ENCODE measurements around the gene SCYGR7.
"Not testable (repeated sequence)": the region's sequence is repeated elsewhere in the genome, so short reads cannot be mapped to it uniquely, and the experiment has no call there.

The SCYGR7 gene, protein sequence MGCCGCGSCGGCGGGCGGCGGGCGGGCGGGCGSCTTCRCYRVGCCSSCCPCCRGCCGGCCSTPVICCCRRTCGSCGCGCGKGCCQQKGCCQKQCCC

DNA sequence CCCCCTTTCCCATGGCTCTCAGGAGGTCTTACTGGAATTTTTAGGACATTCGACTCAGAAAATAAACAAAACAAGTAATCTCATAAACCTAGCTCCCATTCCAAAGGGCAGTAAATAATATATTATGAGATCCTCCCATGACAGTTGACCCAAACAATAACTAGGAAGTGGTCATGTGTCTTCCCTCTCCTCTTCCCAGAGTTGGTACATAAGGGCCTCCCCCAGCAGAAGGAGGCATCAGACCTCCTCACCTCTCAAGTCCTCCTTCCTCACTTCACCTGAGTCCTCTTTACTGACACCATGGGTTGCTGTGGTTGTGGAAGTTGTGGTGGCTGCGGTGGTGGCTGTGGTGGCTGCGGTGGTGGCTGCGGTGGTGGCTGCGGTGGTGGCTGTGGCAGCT, at the start of gene SCYGR7:
Gene SCYGR7 (plus strand): TSS at position 301 of the 400 bp plus-strand sequence. CDS start 0 bp downstream, at position 301.
- no peak for DNase-seq

DNA sequence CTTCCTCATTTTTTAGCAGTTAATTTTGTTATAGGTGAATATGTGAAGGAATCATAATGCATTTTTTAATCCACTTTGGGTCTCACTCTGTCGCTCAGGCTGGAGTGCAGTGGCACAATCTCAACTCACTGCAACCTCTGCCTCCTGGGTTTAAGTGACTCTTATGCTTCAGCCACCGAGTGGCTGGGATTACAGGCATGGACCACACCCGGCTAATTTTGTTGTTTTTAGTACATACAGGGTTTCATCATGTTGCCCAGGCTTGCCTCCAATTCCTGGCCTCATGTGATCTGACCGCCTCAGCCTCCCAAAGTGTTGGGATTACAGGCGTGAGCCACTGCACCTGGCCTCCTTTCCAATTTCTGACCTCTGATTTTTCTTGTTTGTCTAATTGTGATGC, 43.9 kb upstream of the SCYGR7 start:
- no peak for DNase-seq

DNA sequence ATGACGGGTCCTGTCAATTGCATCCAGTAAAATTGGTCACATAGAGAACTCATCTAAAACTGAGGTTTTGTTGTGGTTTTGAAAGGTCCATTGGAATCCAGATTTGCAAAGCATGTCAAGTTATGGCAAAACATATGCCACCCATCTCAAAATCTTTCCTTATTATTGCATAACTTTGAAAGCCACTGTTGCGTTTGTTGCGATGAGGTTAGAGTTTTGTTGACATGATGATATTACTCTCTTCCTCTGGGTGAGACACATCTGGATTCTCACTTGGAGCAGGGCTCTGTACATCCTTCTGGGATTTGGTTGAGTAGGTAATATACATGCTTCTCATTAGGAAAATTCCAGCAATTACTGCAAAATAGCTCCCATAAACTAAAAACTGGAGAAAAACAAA, 40.9 kb upstream of the SCYGR7 start:
- DNase-seq = no peak

DNA sequence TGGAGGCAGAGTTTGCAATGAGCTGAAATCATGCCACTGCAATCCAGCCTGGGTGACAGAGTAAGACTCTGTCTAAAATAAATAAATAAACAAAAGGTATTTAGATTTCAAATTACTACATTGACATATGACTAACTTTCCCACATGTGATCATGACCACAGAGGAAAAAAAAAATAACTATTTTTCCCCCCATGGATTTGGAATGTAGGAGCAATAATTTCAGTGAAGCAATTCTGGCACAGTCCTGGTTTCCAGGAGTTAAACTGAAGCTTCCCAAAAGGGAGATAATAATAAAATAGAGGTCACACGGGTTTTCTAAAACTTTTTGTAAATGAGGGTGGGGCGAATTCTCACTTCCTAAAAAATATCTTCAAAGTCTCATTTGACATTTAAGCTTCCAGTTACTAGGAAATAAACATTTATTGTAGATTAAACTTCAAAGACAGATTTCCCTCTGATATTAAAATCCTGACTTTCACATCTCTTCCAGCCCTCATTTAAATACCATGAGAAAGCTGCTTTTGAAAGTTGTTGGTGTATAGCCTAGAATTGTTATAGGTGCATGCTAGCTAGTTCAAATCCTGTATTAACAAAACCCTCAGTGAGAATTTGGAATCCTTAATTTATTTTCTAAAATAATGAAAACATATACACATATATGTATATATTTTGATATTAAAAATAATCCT, 31.0 kb upstream of the SCYGR7 start:
- DNase-seq = no peak

DNA sequence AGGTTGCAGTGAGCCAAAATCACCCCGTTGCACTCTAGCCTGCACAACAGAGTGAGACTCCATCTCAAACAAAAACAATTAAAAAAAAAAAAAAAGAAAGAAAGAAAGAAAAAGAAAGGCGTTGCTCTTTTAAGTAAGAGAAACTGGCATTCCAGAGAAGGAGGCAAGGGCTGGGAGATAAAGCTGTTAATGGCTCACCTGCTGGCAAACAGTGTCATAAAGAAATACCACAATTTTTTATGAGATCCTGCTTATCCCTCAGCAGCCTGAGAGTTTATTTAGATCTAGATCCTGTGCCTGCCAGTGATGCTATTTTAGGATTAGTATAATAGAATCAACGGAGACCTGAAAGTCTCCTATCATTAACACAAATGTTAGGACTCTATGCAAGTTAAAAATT, 26.6 kb upstream of the SCYGR7 start:
- DNase-seq = no peak

DNA sequence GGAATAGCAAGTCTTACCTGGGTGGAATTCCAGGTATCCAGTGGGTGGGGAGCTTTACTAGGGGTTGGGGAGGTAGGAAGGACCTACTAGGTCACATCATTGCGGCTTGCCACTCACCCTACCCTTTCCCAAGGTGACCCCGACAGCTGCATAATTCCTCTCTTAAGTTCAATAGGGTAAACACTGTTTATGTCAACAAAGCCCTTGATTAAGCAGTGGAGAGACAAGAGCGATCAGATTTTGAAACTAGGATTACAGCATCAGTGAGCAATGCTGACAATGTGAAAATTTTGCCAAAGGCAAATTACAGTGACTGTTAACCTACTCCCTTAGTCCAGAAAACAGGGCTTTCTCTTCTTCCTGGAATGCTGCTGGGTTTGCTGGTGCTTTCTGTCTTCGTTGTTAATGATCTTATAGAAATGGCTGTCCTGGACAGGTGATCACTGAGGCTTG, 24.8 kb upstream of the SCYGR7 start:
- DNase-seq = no peak

- DNase-seq = no peak
Observed at GRCh38 chr2:227703961-227704360, 24.2 kb upstream of the SCYGR7 start.

DNA sequence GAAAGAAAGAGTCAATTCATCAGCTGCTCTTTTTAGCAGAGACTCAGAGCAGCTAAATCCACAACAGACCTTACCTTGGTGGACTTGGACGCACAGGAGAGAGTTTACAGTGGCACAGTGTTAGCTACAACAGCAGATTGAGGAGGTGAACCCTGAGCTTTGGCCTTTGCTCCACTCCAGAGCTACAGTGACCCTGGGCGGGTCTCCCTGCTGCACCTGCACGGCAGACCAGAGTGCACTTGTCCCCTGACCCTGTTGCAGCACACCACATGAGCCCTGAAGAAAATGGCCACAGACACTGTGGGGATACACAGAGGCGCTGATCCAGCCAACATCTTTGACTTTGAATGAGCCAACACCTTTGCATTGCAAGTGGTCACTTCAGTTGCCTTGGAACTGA, 21.3 kb upstream of the SCYGR7 start:
- DNase-seq = no peak

DNA sequence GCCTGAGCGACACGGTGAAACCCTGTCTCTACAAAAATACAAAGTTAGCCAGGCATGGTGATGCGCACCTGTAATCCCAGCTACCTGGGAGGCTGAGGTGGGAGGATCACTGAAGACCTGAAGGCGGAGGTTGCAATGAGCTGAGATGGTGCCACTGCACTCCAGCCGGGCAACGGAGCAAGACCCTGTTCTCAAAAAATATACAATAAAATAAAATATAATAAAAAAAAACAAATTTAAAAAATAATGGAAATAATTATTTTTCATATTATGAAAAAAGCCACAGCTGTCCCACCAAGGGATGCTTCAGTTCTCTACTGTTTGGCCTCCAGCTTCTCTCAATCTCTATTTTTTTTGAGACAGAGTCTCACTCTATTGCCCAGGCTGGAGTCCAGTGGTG, 20.7 kb upstream of the SCYGR7 start:
- DNase-seq = no peak

- no peak for DNase-seq
Observed at GRCh38 chr2:227710986-227711385, 17.1 kb upstream of the SCYGR7 start.

DNA sequence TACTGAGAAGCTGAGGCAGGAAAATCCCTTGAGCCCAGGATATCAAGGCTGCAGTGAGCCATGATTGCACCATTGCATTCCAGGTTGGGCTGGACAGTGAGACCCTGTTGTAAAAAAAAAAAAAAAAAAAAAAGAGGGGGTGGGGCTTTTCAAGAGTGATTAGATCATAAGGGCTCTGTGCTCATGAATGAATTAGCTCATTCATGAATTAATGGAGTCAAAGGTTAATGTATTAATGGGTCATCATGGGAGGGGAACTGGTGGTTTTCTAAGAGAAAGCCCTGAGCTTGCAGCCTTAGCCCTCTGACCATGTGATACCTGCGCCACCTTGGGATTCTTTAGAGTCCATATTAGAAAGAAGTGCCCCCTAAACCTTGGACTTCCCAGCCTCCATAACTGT, 14.8 kb upstream of the SCYGR7 start:
- DNase-seq = no peak

GRCh38 chr2:227716501-227716900, 11.6 kb upstream of the SCYGR7 start:
- no peak for DNase-seq

GRCh38 chr2:227717687-227718567, 10.2 kb upstream of the SCYGR7 start, which contains the start of gene SLC19A3:
Gene SLC19A3, minus strand, starts transcription at chr2:227718028. Its CDS starts 15,710 bp downstream, at chr2:227702318.
- DNase-seq = no peak

GRCh38 chr2:227719641-227720040, 8.5 kb upstream of the SCYGR7 start:
- no peak for DNase-seq

- DNase-seq = no peak
Observed at GRCh38 chr2:227720680-227721079, 7.5 kb upstream of the SCYGR7 start.

GRCh38 chr2:227722821-227723220, 5.3 kb upstream of the SCYGR7 start:
- not testable (repeated sequence) for DNase-seq

- no peak for DNase-seq
Observed at GRCh38 chr2:227724394-227725039, 3.6 kb upstream of the SCYGR7 start, which contains the start of gene SCYGR6. Gene SCYGR6, minus strand, starts transcription at chr2:227724757. Its CDS starts 0 bp downstream, at chr2:227724757.

DNA sequence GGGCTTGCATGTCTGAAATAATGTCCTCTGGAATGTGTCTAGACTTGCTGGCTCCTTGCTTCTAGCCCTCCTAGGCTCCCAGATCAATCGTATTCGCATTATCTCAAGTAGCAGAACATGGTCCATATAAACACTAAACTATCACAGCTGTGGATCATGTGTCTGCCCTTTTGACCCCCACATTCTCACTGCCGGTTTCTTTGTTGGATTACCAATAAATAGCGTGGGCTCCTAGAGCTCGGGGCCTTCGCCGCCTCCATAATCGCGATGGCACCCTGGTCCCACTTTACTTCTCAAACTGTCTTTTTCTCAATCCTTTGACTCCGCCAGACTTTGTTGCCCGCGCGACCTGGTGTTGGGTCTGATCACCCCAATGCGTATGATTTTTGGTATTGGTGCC, 11.2 kb downstream of the SCYGR7 start:
- DNase-seq = no peak

GRCh38 chr2:227740705-227741104, 12.6 kb downstream of the SCYGR7 start:
- DNase-seq = not testable (repeated sequence)

DNA sequence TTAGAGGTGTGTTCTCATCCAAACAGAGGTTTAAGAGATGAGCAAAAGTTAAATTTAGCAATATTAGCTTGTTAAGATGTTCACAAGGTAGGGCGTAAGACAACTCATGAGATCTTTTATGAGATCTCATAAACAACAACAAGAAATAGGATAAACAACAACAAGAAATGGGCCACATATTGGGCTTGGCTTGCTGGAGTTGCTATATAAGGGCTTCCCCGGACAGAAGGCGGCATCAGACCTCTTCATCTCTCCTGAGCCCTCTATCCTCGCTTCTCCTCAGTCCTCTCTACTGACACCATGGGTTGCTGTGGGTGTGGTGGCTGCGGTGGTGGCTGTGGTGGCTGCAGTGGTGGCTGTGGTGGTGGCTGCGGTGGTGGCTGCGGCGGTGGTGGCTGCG, 17.5 kb downstream of the SCYGR7 start, which contains the start of gene SCYGR8:
Gene SCYGR8 (plus strand): TSS at position 301 of the 400 bp plus-strand sequence. CDS start 0 bp downstream, at position 301.
- DNase-seq = no peak

DNA sequence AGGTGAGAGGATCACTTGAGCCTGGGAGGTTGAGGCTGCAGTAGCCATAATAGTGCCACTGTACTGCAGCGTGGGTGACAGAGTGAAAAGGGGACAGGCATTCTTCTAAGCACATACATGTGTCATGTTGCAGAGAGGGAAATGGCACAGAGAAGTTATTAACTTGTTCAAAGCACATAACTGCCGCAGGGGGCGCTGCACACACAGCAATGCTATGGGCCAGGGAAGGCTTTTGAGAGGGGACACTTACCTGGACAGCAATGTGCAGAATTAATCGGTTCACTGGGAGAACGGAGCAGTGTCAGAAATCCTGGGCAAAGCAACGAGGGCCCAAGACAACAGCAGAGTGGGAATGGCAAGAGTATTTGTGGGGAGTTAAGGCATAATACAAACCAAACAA, 19.9 kb downstream of the SCYGR7 start:
- no peak for DNase-seq

DNA sequence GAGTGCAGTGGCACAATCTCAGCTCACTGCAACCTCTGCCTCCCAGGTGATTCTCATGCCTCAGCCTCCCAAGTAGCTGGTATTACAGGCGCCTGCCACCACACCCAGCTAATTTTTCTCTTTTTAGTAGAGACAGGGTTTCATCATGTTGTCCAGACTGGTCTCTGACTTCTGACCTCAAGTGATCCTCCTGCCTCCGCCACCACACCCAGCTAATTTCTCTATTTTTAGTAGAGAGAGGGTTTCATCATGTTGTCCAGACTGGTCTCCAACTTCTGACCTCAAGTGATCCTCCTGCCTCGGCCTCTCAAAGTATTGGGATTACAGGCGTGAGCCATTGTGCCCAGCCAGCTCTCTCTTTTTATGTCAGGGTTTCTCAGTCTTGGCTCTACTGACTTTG, 28.1 kb downstream of the SCYGR7 start:
- DNase-seq = not testable (repeated sequence)

Measured in activated effector memory CD4-positive, alpha-beta T cell treated with anti-CD3 and anti-CD28 coated beads, Interleukin-2, amount 50 U/mL, for 16 hours (primary cell).